Measurements from ENCODE around the gene BPIFB2.

Gene BPIFB2

GRCh38 chr20:33018169-33018931 is 10.8 kb downstream of the BPIFB2 start:
- H3K79me2 ChIP-seq (ENCODE audit: insufficient read depth, low read depth): no peaks in the 10 kb centered on the region
- no peak overlapping the region for H2AFZ ChIP-seq (ENCODE audit: low read depth)
- no peak overlapping the region for H3K4me2 ChIP-seq
- H3K4me1 ChIP-seq (ENCODE audit: low read depth, poor library complexity, severe bottlenecking): no peaks in the 10 kb centered on the region
- H3K9ac ChIP-seq: no peak overlapping the region
- TF ChIP-seq CTCF (conservative IDR thresholded peaks at IDR 0.05; ENCODE audit: low read depth, low read length): no peak
- no peak overlapping the region for H3K4me3 ChIP-seq (IDR thresholded peaks at IDR 0.05; ENCODE audit: insufficient read depth, low read depth, low read length)
- no peak overlapping the region for H3K27ac ChIP-seq
- H3K27me3 ChIP-seq (ENCODE audit: insufficient read depth, low read depth): peaks cover 42% of the 10 kb centered on the region
- no peaks in the 10 kb centered on the region for H4K20me1 ChIP-seq (ENCODE audit: insufficient read depth)
- H3K36me3 ChIP-seq (ENCODE audit: insufficient read depth): no peaks in the 10 kb centered on the region

GRCh38 chr20:33019465-33020277 is 12.2 kb downstream of the BPIFB2 start:
- Histone ChIP-seq H3K4me2 (no peak overlapping the region), H3K9ac (no peak overlapping the region), H3K4me1 (ENCODE audit: low read depth, poor library complexity, severe bottlenecking) (no peaks in the 10 kb centered on the region), H3K4me3 (IDR thresholded peaks at IDR 0.05; ENCODE audit: insufficient read depth, low read depth, low read length) (no peak overlapping the region), H3K27me3 (ENCODE audit: insufficient read depth, low read depth) (peaks cover 38% of the 10 kb centered on the region), H3K27ac (no peak overlapping the region), H3K79me2 (ENCODE audit: insufficient read depth, low read depth) (no peaks in the 10 kb centered on the region), H3K36me3 (ENCODE audit: insufficient read depth) (no peaks in the 10 kb centered on the region), H2AFZ (ENCODE audit: low read depth) (no peak overlapping the region), H4K20me1 (ENCODE audit: insufficient read depth) (no peaks in the 10 kb centered on the region)
- no peak for TF ChIP-seq CTCF (conservative IDR thresholded peaks at IDR 0.05; ENCODE audit: low read depth, low read length)

GRCh38 chr20:33020278-33021161 is 13.0 kb downstream of the BPIFB2 start:
- H4K20me1 ChIP-seq (ENCODE audit: insufficient read depth): no peaks in the 10 kb centered on the region
- no peak overlapping the region for H3K27ac ChIP-seq
- H3K4me2 ChIP-seq: no peak overlapping the region
- no peak overlapping the region for H2AFZ ChIP-seq (ENCODE audit: low read depth)
- TF ChIP-seq CTCF (conservative IDR thresholded peaks at IDR 0.05; ENCODE audit: low read depth, low read length): no peak
- peaks cover 36% of the 10 kb centered on the region for H3K27me3 ChIP-seq (ENCODE audit: insufficient read depth, low read depth)
- H3K4me3 ChIP-seq (IDR thresholded peaks at IDR 0.05; ENCODE audit: insufficient read depth, low read depth, low read length): no peak overlapping the region
- H3K4me1 ChIP-seq (ENCODE audit: low read depth, poor library complexity, severe bottlenecking): no peaks in the 10 kb centered on the region
- no peak overlapping the region for H3K9ac ChIP-seq
- no peaks in the 10 kb centered on the region for H3K79me2 ChIP-seq (ENCODE audit: insufficient read depth, low read depth)
- no peaks in the 10 kb centered on the region for H3K36me3 ChIP-seq (ENCODE audit: insufficient read depth)

GRCh38 chr20:33021879-33022278 is 14.4 kb downstream of the BPIFB2 start:
- no peak overlapping the region for H3K4me2 ChIP-seq
- H3K79me2 ChIP-seq (ENCODE audit: insufficient read depth, low read depth): no peaks in the 10 kb centered on the region
- H3K4me1 ChIP-seq (ENCODE audit: low read depth, poor library complexity, severe bottlenecking): no peaks in the 10 kb centered on the region
- TF ChIP-seq CTCF (conservative IDR thresholded peaks at IDR 0.05; ENCODE audit: low read depth, low read length): no peak
- no peak overlapping the region for H3K9ac ChIP-seq
- H3K36me3 ChIP-seq (ENCODE audit: insufficient read depth): no peaks in the 10 kb centered on the region
- H4K20me1 ChIP-seq (ENCODE audit: insufficient read depth): no peaks in the 10 kb centered on the region
- H3K27ac ChIP-seq: no peak overlapping the region
- H3K27me3 ChIP-seq (ENCODE audit: insufficient read depth, low read depth): peaks cover 27% of the 10 kb centered on the region
- no peak overlapping the region for H2AFZ ChIP-seq (ENCODE audit: low read depth)
- H3K4me3 ChIP-seq (IDR thresholded peaks at IDR 0.05; ENCODE audit: insufficient read depth, low read depth, low read length): no peak overlapping the region

Data from KMS-11 (cell line).